ENCODE measurements around the gene ANKRD10. TPM values are rescaled to one million over a fixed set of nuclear protein-coding genes. Genes with fewer than 3 reads are reported as not detected.

ANKRD10 gene
- total and polyA plus RNA-seq, 2 donors from 2014 or later, result 64.9 to 159 TPM

GRCh38 chr13:110872034-110872767, 42.7 kb downstream of the ANKRD10 start:
- Histone ChIP-seq H3K27ac (ENCODE audit: low read depth in 2 of 2, low read length in 2 of 2) (no peak overlapping the region), H3K36me3 (ENCODE audit: control insufficient read depth in 2 of 3, insufficient read depth in 3 of 3, low read length in 3 of 3) (no peaks in the 10 kb centered on the region), H3K9me3 (ENCODE audit: control insufficient read depth in 2 of 3, insufficient read depth in 1 of 3, low read length in 3 of 3) (no peaks in the 10 kb centered on the region), H3K27me3 (ENCODE audit: control insufficient read depth, insufficient read depth, low read length) (no peaks in the 10 kb centered on the region), H3K4me3 (ENCODE audit: low read length in 3 of 3) (no peak overlapping the region), H3K4me1 (ENCODE audit: control insufficient read depth in 2 of 3, insufficient read depth in 2 of 3, low read depth in 1 of 3, low read length in 3 of 3) (peaks cover 5 to 20% (median 10%) of the 10 kb centered on the region in 3 donors), H3K9ac (ENCODE audit: low read length in 3 of 3) (no peak overlapping the region)
- intact Hi-C loops (cut with DNase I), result no loop called here
- no peak for TF ChIP-seq CTCF (IDR thresholded peaks at IDR 0.05; ENCODE audit: borderline replicate concordance, extremely low read depth, insufficient read depth)
- DNase-seq (peak in 1 of 5 donors; percentile 69), FAIRE-seq (no peak)

DNA sequence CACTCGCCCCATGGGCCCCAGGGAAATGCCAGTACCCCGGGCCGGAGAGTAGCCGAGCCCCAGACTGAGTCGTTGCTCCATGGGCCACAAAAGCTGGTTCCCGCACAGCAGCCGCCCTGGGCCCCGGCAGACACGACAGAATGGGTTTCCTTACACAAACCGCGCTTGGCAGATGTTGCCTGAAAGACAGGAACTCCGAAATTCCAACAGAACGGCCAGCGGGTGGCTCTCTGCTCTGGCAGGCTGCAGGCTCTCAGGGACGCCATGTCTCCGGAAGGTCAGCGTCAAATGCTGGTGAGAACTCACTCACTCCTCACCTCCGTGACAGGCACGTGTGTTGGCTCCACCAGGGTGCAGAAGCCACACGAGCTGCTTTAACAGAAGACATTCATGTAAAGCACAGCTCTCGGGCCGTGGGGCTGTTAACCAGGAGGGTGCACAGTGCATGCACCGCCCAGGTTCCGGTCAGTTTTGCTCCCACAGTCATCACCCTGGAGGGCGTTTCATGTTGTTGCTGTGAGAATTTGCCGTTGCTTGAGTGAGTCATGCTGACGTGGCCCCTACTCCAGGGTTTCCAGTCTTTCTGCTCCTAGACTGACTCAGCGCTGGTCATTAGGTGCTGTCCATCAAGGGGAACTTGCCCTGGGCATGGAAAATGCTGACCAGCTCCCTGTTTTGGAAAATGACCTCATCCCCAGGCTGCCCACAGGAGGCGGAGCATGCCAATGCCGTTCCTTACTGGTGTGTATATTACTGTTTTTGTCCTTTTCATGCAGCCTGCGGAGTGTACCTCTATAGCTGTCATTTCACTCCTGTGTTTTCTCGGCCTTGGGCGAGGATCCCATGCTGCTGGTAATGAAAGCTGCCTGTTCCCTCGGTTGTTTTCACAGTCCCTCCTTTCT, 44.8 kb downstream of the ANKRD10 start:
- peak; percentile 10 for TF ChIP-seq CTCF (IDR thresholded peaks at IDR 0.05; ENCODE audit: borderline replicate concordance, extremely low read depth, insufficient read depth)
- Histone ChIP-seq H3K27ac (ENCODE audit: low read depth in 2 of 2, low read length in 2 of 2) (peak overlapping the region; percentile 88 to 94), H3K9me3 (ENCODE audit: control insufficient read depth in 2 of 3, insufficient read depth in 1 of 3, low read length in 3 of 3) (no peaks in the 10 kb centered on the region), H3K27me3 (ENCODE audit: control insufficient read depth, insufficient read depth, low read length) (no peaks in the 10 kb centered on the region), H3K9ac (ENCODE audit: low read length in 3 of 3) (peak overlapping the region; percentile 7 to 86 (median 67)), H3K4me3 (ENCODE audit: low read length in 3 of 3) (peak overlapping the region; percentile 30 to 57 (median 55)), H3K4me1 (ENCODE audit: control insufficient read depth in 2 of 3, insufficient read depth in 2 of 3, low read depth in 1 of 3, low read length in 3 of 3) (peaks cover 2 to 18% (median 10%) of the 10 kb centered on the region in 3 donors), H3K36me3 (ENCODE audit: control insufficient read depth in 2 of 3, insufficient read depth in 3 of 3, low read length in 3 of 3) (no peaks in the 10 kb centered on the region)
- FAIRE-seq, result peak; percentile 95
- intact Hi-C loops (cut with DNase I), result no loop called here
- peak; percentile 85 to 95 (median 86) for DNase-seq

DNA sequence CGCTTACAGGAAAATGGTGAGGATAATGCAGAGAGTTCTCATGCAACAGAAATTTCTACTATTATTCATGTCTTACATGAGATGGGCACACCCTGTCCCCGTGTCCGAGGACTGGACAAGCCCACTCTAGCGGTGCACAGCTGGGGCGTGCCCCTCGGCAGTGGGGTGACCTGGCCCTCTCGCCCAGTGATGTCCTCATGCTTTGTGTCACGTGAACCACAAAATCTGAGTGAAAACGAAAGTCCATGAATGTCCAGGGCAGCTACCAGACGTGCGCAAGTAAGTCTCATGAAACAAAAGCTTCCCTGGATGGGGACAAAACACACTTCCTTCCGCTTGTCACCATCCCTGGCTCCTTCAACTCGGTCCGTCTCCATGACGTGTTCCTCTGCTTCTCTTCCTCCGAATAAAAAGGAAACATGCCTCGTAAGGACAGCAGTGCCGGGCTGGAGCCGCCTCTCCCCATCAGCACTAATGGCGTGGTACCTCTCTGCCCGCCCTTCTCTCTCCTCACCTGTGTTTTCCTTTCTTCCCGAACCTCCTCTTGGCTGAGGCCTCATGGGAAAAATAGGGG, 45.6 kb downstream of the ANKRD10 start:
- FAIRE-seq (no peak), DNase-seq (peak in 2 of 5 donors; percentile 25 to 65)
- intact Hi-C loops (cut with DNase I), result no loop called here
- Histone ChIP-seq H3K27me3 (ENCODE audit: control insufficient read depth, insufficient read depth, low read length) (no peaks in the 10 kb centered on the region), H3K27ac (ENCODE audit: low read depth in 2 of 2, low read length in 2 of 2) (peak overlapping the region; percentile 88 to 94), H3K4me3 (ENCODE audit: low read length in 3 of 3) (peak overlapping the region in 2 of 3 donors; percentile 55 to 57), H3K9me3 (ENCODE audit: control insufficient read depth in 2 of 3, insufficient read depth in 1 of 3, low read length in 3 of 3) (no peaks in the 10 kb centered on the region), H3K4me1 (ENCODE audit: control insufficient read depth in 2 of 3, insufficient read depth in 2 of 3, low read depth in 1 of 3, low read length in 3 of 3) (peaks cover 0 to 15% (median 10%) of the 10 kb centered on the region in 3 donors), H3K36me3 (ENCODE audit: control insufficient read depth in 2 of 3, insufficient read depth in 3 of 3, low read length in 3 of 3) (no peaks in the 10 kb centered on the region), H3K9ac (ENCODE audit: low read length in 3 of 3) (peak overlapping the region in 1 of 3 donors; percentile 86)
- TF ChIP-seq CTCF (IDR thresholded peaks at IDR 0.05; ENCODE audit: borderline replicate concordance, extremely low read depth, insufficient read depth), result no peak
